ENCODE measurements around the gene LYZ. TPM values are rescaled to one million over a fixed set of nuclear protein-coding genes. Genes with fewer than 3 reads are reported as not detected.
A peak's percentile ranks its signal among the peaks of the same experiment; 100 is the strongest.

LYZ gene
- total RNA-seq, 2 experiments from 2014 or later, result not detected

GRCh38 chr12:69360348-69360672 lies 12.1 kb downstream of the LYZ start:
- H3K4me1 Mint-ChIP-seq, result peaks cover 38% of the 10 kb centered on the region
- no peaks in the 10 kb centered on the region for H3K27me3 Mint-ChIP-seq
- H3K9me3 Mint-ChIP-seq, result no peaks in the 10 kb centered on the region
- peak overlapping the region; percentile 99 for H3K27ac Mint-ChIP-seq
- no peak for DNase-seq
- CTCF ChIA-PET, result interaction anchor here (0.6 to 1.0 kb wide), 4 partner anchors 25 to 376 kb away, joined by 3 to 4 read pairs (median 3); no protein-coding TSS in a partner anchor
- H3K36me3 Mint-ChIP-seq (ENCODE audit: low read depth), result peaks cover 20% of the 10 kb centered on the region
- H3K4me3 Mint-ChIP-seq, result peak overlapping the region; percentile 97
- POLR2A ChIA-PET, result interaction anchor here (0.6 kb wide), 1 partner anchor 224 kb away, joined by 3 read pairs; no protein-coding TSS in a partner anchor

GRCh38 chr12:69366796-69367195 lies 18.6 kb downstream of the LYZ start:
- Mint-ChIP-seq H3K27me3 (no peaks in the 10 kb centered on the region), H3K4me3 (no peak overlapping the region), H3K4me1 (peaks cover 32% of the 10 kb centered on the region), H3K27ac (no peak overlapping the region), H3K9me3 (no peaks in the 10 kb centered on the region), H3K36me3 (ENCODE audit: low read depth) (peaks cover 46% of the 10 kb centered on the region)
- POLR2A ChIA-PET, result no interaction called here
- CTCF ChIA-PET, result interaction anchor here (0.9 to 1.1 kb wide), 2 partner anchors 19 to 103 kb away, joined by 3 to 4 read pairs; partner anchors contain the start of gene FRS2
- DNase-seq, result no peak

DNA sequence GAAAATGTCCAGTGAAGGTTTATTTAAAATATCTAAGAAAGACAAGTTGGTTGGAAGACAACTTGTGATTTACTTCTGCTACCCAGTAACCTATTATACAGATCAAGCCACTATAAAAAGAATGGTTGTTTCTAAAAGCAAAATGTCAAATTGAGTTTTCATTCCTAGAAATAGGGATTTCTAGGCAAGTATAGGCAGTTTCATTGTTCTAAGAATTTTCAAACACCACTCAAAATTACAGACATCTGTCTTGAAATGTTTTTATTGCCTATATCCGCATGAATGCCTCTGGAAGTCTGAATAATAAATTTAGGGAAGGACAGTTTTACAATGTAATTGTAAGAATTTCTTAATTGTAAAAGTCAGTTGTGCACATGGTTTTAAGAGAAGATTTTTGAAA lies 20.0 kb downstream of the LYZ start:
- no peak for DNase-seq
- POLR2A ChIA-PET, result no interaction called here
- Mint-ChIP-seq H3K4me1 (peaks cover 33% of the 10 kb centered on the region), H3K27me3 (no peaks in the 10 kb centered on the region), H3K36me3 (ENCODE audit: low read depth) (peaks cover 54% of the 10 kb centered on the region), H3K9me3 (no peaks in the 10 kb centered on the region), H3K4me3 (no peak overlapping the region), H3K27ac (no peak overlapping the region)
- CTCF ChIA-PET, result interaction anchor here (0.6 kb wide), 1 partner anchor 34 kb away, joined by 3 read pairs; no protein-coding TSS in a partner anchor

GRCh38 chr12:69383074-69383473 lies 34.9 kb downstream of the LYZ start:
- ChIA-PET POLR2A (no interaction called here), CTCF (no interaction called here)
- no peak for DNase-seq
- H3K9me3 Mint-ChIP-seq, result no peaks in the 10 kb centered on the region
- H3K36me3 Mint-ChIP-seq (ENCODE audit: low read depth), result peaks cover 33% of the 10 kb centered on the region
- no peak overlapping the region for H3K27ac Mint-ChIP-seq
- no peak overlapping the region for H3K4me3 Mint-ChIP-seq
- H3K4me1 Mint-ChIP-seq, result peaks cover 3% of the 10 kb centered on the region
- H3K27me3 Mint-ChIP-seq, result no peaks in the 10 kb centered on the region

DNA sequence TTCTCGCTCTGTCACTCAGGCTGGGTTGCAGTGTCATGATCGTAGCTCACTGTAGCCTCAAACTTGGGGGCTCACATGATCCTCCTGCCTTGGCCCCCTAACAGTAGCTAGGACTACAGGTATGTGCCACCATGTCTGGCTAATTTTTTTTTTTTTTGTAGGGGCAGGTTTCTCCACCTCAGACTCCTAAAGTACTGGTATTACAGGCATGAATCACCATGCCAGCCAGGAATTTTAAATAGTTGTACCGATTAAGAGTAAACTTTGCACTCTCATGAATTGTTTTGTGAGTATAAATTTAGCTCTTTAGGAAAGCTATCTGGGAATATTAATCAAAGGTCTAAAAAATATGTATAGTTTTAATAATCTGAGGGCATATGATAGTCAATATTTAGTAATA lies 36.9 kb downstream of the LYZ start:
- no peak for DNase-seq
- Mint-ChIP-seq H3K4me3 (no peak overlapping the region), H3K36me3 (ENCODE audit: low read depth) (peaks cover 25% of the 10 kb centered on the region), H3K9me3 (no peaks in the 10 kb centered on the region), H3K27ac (no peak overlapping the region), H3K4me1 (peaks cover 3% of the 10 kb centered on the region), H3K27me3 (no peaks in the 10 kb centered on the region)
- ChIA-PET POLR2A (no interaction called here), CTCF (interaction anchor here (0.6 to 1.4 kb wide), 4 partner anchors 18 to 90 kb away, joined by 3 to 5 read pairs (median 4); no protein-coding TSS in a partner anchor)

- CTCF ChIA-PET, result no interaction called here
- H3K27ac Mint-ChIP-seq, result no peak overlapping the region
- no peaks in the 10 kb centered on the region for H3K9me3 Mint-ChIP-seq
- DNase-seq, result no peak
- H3K4me1 Mint-ChIP-seq, result peaks cover 3% of the 10 kb centered on the region
- POLR2A ChIA-PET, result no interaction called here
- H3K27me3 Mint-ChIP-seq, result no peaks in the 10 kb centered on the region
- H3K4me3 Mint-ChIP-seq, result no peak overlapping the region
- peaks cover 37% of the 10 kb centered on the region for H3K36me3 Mint-ChIP-seq (ENCODE audit: low read depth)
Observed at GRCh38 chr12:69386921-69387320, 38.7 kb downstream of the LYZ start.

- CTCF ChIA-PET, result no interaction called here
- peaks cover 36% of the 10 kb centered on the region for H3K36me3 Mint-ChIP-seq (ENCODE audit: low read depth)
- H3K27me3 Mint-ChIP-seq, result no peaks in the 10 kb centered on the region
- no peak overlapping the region for H3K27ac Mint-ChIP-seq
- H3K4me3 Mint-ChIP-seq, result no peak overlapping the region
- H3K4me1 Mint-ChIP-seq, result no peaks in the 10 kb centered on the region
- no peaks in the 10 kb centered on the region for H3K9me3 Mint-ChIP-seq
- POLR2A ChIA-PET, result no interaction called here
- DNase-seq, result no peak
Observed at GRCh38 chr12:69388371-69388770, 40.2 kb downstream of the LYZ start.

- CTCF ChIA-PET, result interaction anchor here (1.1 kb wide), 1 partner anchor 12 kb away, joined by 3 read pairs; no protein-coding TSS in a partner anchor
- Mint-ChIP-seq H3K36me3 (ENCODE audit: low read depth) (peaks cover 43% of the 10 kb centered on the region), H3K9me3 (no peaks in the 10 kb centered on the region), H3K4me1 (no peaks in the 10 kb centered on the region), H3K4me3 (no peak overlapping the region), H3K27me3 (no peaks in the 10 kb centered on the region), H3K27ac (no peak overlapping the region)
- POLR2A ChIA-PET, result interaction anchor here (0.6 kb wide), 1 partner anchor 1269 kb away, joined by 3 read pairs; no protein-coding TSS in a partner anchor
- no peak for DNase-seq
Observed at GRCh38 chr12:69389831-69390230, 41.6 kb downstream of the LYZ start.

GRCh38 chr12:69392179-69392928 lies 44.2 kb downstream of the LYZ start:
- no peaks in the 10 kb centered on the region for H3K4me1 Mint-ChIP-seq
- H3K36me3 Mint-ChIP-seq (ENCODE audit: low read depth), result peaks cover 58% of the 10 kb centered on the region
- no peaks in the 10 kb centered on the region for H3K27me3 Mint-ChIP-seq
- H3K4me3 Mint-ChIP-seq, result no peak overlapping the region
- no peak overlapping the region for H3K27ac Mint-ChIP-seq
- ChIA-PET CTCF (interaction anchor here (1.1 kb wide), 1 partner anchor 15 kb away, joined by 3 read pairs; no protein-coding TSS in a partner anchor), POLR2A (no interaction called here)
- H3K9me3 Mint-ChIP-seq, result peaks cover 10% of the 10 kb centered on the region
- DNase-seq, result no peak

DNA sequence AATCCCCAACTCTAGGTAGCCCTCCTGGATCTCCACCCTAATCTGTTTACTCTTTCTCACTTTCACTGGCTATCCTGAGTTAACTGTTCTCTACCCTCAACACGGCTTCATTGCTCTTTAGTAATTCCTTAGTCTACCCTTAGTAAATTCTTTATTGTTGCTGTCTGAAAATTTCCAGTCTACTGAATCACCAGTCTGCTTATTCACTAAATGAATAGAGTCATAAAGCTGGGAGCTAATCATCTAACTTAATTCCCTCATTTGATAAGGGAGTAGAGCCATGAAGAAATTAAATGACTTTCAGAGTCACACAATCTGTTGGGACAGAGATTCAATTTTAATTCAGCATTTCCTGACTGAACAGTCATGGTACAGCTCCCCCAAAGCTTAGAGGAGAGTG lies 47.9 kb downstream of the LYZ start:
- Mint-ChIP-seq H3K27ac (no peak overlapping the region), H3K9me3 (peaks cover 10% of the 10 kb centered on the region), H3K36me3 (ENCODE audit: low read depth) (peaks cover 49% of the 10 kb centered on the region), H3K27me3 (no peaks in the 10 kb centered on the region), H3K4me3 (no peak overlapping the region), H3K4me1 (no peaks in the 10 kb centered on the region)
- no peak for DNase-seq
- ChIA-PET POLR2A (no interaction called here), CTCF (no interaction called here)

DNA sequence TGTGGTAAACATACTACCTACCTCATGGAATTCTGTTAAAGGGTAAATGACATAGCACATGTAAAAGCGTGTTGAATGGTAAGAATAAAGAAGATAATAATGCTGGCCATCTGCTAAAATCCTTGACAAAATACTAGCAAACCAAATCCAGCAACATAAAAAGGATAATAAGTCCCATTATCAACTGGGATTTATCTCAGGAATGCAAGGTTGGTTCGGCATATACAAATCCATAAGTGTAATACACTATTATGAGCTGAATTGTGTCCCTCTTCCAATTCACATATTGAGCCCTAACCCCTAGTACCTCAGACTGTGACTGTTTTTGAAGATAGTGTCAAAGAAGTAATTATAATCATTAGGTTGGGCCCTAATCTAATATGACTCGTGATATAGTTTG lies 48.8 kb downstream of the LYZ start:
- ChIA-PET POLR2A (no interaction called here), CTCF (no interaction called here)
- Mint-ChIP-seq H3K27me3 (no peaks in the 10 kb centered on the region), H3K27ac (no peak overlapping the region), H3K9me3 (peaks cover 10% of the 10 kb centered on the region), H3K36me3 (ENCODE audit: low read depth) (peaks cover 41% of the 10 kb centered on the region), H3K4me1 (no peaks in the 10 kb centered on the region), H3K4me3 (no peak overlapping the region)
- DNase-seq, result no peak

GRCh38 chr12:69397978-69398377 lies 49.8 kb downstream of the LYZ start:
- POLR2A ChIA-PET, result no interaction called here
- peaks cover 10% of the 10 kb centered on the region for H3K9me3 Mint-ChIP-seq
- H3K4me1 Mint-ChIP-seq, result no peaks in the 10 kb centered on the region
- no peak overlapping the region for H3K4me3 Mint-ChIP-seq
- CTCF ChIA-PET, result no interaction called here
- H3K36me3 Mint-ChIP-seq (ENCODE audit: low read depth), result peaks cover 31% of the 10 kb centered on the region
- no peaks in the 10 kb centered on the region for H3K27me3 Mint-ChIP-seq
- no peak for DNase-seq
- H3K27ac Mint-ChIP-seq, result no peak overlapping the region

DNA sequence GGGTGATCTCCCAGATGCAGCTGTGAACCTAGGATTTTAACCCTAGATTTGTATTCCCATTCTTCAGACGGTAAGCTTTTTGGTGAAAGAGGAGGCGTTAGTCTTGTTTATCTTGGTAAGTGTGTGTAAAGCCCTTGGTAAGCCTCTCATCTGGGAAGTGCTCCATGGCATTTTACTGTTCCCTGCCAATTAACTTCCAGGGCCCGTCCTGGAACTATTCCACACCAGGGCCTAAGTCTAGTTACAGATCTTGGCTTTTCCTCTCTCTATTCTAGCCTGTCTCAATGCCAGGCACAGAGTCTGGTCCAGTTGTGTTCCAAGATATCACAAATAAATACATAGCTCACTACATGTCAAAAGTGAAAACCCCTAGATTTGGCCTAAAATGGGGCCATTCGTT lies 53.8 kb downstream of the LYZ start:
- no peak overlapping the region for H3K27ac Mint-ChIP-seq
- peaks cover 12% of the 10 kb centered on the region for H3K36me3 Mint-ChIP-seq (ENCODE audit: low read depth)
- POLR2A ChIA-PET, result no interaction called here
- H3K27me3 Mint-ChIP-seq, result no peaks in the 10 kb centered on the region
- H3K4me3 Mint-ChIP-seq, result no peak overlapping the region
- CTCF ChIA-PET, result interaction anchor here (0.7 kb wide), 1 partner anchor 13 kb away, joined by 3 read pairs; no protein-coding TSS in a partner anchor
- H3K4me1 Mint-ChIP-seq, result no peaks in the 10 kb centered on the region
- peaks cover 4% of the 10 kb centered on the region for H3K9me3 Mint-ChIP-seq
- no peak for DNase-seq

All from activated CD4-positive, alpha-beta T cell treated with anti-CD3 and anti-CD28 coated beads, Interleukin-2, amount 10 ng/mL, durations not matched to agents 7 days and 5 days (primary cell).